GM19452 (cell line): ENCODE measurements around the gene ZNF652.
"Not testable (repeated sequence)": the region's sequence is repeated elsewhere in the genome, so short reads cannot be mapped to it uniquely, and the experiment has no call there.

Experiments
- ATAC-seq: cut with Tn5 transposase; IDR thresholded peaks from one replicate; pipeline ENCODE4 v1.9.1; 2021; ENCODE audit not compliant: unreplicated experiment

The ZNF652 gene

DNA sequence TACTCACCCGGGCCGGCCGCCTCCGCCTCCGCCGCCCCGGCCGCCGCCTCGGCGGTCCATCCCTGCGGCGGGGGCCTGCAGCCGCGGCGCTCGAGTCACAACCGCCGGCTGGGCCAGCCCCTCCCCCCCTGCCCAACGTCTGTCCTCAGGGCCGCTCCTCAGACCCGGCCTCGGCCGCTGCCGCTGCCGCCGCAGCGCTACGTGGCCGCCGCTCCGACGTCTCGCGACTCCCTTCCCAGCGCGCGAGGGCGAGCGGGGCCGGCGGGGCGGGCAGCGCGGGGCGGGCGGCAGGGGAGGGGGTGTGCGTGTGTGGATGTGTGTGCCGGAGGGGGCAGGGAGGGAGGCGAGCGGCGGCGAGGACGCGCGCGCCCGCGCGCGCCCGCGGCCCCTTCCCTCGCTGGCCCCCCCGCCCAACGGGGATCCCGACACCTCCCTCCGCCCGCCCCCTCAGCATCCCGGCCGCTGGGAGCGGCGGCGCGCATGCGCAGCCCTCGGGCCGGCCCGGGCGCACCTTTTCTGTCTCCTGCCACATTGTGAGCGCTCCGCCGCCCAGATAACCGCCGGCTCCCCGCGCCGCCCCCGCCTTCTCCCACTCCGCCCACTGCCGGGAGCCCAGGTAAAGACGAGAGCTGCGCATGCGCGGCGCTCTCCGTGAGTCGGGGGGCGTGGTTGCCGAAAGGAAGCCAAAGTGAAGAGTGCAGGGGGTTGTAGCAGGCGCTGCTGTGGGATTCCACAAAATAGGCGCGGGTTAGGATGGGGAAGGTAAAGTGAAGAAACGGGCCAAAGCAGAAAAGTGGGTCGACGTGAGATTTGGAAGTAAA, at the start of gene ZNF652:
Gene ZNF652, minus strand, starts transcription at position 349 of the 821 bp plus-strand sequence. CDS start 44,525 bp downstream, outside the sequence.
- ATAC-seq, result peak; percentile 57

DNA sequence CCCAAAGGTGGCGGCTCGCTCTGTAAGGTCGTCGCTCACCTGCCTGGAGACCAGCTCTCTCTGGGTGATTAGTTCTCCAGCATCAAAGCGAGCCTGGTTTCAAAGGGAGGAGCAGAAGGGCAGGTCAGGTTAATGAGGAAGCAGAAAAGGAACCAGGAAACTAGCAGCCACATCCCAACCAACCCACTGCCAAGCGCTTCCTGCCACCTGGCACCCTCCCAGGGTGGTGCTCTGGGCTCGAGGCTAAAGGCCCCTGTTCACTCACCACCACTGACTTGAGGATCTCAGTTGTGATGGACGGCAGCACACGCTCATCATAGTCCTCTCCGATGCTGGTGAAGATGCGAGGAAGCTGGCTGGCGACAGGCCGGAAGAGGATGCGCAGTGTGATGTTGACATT, 47.0 kb upstream of the ZNF652 start:
- no peak for ATAC-seq

DNA sequence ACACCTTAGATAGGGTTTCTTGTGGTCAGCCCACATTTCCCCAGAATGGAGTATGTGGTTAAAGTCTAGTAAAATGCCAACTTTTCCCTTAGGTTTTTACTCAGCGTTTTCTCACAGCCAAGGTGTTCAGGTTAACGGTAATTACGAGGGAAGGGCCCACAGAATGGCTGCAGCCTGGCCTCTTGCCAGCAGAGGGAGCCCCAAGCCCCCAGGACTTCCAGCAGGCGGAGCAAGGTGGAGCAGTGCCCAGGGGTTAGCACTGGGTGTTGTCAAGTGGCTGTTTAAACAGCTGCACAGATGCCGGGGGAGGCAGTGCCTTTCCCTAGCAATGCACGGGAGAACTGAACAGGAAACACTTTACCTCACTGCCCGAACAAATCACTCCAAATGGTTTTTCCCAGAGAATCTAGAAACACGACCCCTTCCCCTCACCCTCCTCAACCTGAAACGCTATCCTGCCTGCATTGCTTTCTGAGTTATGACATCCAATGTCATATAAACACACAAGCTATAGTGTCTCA, 46.0 kb upstream of the ZNF652 start:
- no peak for ATAC-seq

DNA sequence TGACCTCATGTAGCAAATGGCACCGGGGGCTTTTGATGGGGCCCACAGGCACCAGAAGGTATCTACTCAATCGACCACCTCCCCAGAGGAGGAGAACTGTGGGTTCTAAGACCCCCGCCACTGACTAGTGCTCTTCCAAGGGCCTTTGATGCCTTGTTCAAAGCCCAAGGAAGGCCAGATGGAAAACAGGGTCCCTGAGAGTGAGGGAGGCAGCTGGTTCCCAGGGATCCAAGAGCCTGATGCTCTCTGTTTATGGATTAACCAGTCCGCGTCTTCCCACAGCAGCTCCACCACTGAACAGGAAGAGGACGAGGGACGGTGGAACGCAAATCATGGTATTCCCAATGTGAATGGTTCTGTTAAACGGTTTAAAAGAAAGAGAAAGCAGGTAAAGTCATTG, 45.0 kb upstream of the ZNF652 start:
- ATAC-seq, result no peak

DNA sequence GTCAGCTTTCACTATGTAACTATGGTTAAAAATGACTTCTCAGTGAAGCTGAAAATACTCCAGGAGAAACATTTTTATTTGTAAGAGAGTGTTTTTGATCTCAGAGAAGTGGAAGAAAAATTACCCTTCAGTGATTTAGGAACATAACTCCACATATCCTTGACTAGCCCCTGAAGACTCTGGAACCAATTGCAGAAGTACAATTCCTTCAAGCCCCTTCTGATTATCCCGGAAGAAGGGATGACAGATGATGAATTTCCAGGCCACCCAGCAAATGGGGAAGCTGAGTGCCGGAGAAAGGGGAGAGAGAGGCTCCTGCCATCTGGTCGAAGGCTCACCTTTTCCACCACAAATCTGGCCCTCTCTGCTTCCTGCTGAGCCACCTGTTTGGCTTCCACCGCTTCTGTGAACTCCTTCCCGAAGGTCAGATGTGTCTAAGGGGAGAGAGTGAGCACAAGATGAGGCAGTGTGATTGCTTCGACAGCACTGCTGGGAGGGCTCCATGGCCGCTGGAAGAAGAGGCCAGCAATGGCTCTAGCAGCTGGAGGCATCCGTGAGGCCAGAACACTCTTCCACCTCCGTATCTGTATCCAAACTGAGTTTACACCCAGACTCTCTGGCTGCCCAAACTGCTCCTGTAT, 44.5 kb upstream of the ZNF652 start:
- no peak for ATAC-seq

DNA sequence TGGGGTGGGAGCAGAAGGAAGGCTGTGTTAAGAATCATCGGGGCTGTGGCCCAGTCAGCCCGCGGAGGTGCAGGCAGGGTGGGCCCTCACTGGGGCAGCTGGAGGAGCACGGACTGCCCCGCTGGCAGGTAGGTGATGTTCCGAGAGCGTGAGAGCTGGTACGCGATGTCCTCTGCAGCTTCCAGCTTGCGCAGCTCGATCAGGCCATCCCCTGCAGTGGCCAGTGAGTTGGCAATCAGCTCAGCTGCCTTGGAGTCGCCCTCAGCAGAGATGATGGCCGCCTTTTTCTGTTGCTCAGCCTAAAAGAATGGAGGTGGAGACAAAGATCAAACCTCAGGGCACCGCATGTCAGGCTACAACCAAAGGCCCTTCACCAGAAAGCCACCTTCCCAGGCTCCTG, 42.9 kb upstream of the ZNF652 start:
- no peak for ATAC-seq

DNA sequence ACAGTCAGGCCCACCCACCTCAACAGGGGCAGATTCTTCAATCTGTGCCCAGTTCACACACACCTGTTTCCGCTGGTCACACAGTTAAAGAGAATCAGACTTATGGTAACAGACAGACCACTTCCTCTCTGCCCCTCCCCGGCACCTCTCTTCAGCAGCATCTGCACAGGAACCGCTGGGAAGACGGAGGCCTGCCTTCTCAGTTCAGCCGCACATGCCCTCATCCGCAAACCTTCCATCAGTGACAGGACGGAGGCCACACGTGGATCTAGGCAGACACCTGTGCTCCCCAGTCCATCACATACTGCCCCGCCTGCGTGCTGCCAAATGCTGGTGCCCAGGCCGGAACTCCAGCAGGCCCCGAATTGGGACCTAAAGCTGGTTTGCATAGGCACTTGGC, 42.3 kb upstream of the ZNF652 start:
- ATAC-seq, result no peak

DNA sequence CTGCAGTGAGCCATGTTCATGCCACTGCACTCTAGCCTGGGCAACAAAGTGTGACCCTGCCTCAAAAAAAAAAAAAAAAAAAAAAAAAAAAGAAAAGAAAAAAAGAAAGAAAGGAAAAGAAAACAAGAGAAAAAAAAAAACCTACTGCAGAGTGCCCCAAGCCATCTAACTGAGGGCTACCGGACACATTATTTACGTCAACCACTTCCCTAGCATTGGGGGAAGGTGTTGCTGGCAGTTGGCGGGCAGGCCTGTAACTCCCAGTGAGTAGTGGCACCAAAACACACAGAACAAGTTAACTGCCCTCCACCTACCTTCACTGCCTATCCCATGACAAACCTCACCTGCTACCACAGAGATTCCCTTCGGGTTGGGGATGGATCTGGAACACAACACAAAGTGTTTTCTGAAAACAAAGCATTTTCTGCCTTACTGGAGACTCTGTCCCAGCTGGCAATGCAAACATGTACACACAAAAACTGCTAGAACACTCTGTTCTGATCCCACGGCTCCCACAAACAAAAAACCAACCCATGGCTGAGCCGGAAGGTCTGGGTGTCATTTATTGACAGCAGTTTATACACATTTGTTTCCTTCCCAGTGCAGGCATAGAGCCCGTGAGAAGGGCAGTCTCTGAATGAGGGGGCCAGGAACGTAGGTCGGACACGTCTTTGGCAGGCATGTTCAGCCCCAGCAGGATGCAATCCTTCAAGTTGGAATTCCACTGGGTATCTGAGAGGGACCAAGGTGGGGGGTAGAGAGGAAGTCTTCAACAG, 41.7 kb upstream of the ZNF652 start:
- no peak for ATAC-seq

DNA sequence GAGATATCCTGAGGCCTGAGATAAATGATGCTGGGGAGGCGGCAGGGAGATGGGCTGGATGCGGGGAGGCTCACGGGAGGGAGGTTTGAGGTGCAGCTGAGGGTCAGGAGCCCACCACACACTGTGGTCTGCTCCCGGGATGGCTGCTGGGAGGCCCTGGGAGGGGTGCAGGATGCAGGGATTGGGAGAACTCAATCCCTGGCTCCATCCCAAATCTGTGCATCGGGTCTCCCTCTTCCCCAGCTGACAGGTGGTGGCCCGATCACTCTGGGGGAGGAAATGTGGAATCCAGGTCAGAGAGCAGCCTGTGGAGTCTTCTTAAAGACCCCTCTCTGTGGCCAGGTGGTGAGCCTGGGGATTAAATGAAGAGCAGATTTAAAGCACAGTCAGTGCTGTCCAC, 40.7 kb upstream of the ZNF652 start:
- ATAC-seq, result no peak

DNA sequence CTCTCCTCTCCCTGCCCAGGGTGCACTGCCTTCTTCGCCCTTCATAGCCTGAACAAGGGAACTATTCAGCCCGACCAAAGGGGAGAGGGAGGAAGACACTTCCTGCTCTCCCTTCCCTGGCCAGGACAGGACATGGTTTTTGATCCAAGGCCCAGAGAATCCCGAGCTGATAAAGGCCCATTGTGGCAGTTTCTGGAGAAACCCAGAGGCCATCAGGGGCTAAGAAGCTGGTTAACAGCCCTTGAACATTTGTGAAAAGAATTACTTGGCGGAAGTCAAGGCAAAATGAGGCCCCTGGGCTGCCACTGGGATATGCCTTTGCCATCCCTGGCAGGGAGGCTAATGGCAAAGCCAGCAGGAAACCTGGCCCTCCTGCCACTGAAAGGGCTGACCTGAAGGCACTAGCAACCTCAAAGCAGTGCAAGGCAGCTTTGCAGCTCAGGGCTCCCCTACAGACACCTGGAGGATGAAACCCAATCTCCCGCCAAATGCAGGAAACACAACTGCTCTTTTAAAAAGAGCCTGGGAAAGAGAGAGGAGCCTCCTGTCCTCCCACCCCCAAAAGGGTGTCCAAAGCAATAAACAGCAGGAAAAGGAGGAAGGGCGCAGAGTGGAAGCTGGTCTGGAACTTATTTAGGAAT, 40.0 kb upstream of the ZNF652 start:
- no peak for ATAC-seq

DNA sequence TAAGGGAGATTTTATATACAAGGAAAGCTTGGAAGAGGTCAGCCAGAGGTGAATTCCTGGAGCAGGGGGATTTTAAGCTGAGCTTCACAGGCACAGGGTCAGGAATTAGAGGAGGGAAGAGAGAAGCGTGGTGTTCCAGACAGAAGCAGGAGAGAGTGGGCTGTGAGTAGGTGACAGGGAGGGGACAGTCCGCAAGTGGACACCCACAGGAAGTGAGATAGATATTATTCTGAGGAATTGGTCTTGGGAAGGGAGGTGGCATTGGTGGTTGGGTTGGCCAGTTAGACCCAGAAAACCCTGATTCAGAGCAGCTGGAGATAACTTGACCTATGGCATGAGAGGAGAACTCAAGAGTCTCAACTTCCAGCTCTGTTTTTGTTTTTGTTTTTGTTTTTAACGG, 37.9 kb upstream of the ZNF652 start:
- no peak for ATAC-seq

DNA sequence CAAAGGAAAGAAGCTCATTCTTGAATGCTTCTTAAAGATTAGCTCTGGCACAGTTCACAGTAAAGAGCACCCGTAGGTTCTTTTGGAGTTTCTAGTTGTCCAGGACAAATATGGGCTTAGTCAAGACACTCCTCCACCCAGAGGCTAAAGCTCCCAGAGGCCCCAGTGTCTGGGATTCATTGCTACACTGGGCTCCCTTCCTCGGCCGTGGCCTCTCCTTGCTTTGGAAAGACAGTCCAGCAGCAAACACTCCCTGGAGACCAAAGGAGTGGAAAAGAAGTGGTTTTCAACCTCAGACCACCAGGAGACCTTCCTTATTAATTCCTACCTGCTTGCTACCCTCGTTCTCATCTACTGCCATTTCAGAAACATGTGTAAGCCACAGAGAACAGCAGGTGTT, 35.5 kb upstream of the ZNF652 start:
- no peak for ATAC-seq

DNA sequence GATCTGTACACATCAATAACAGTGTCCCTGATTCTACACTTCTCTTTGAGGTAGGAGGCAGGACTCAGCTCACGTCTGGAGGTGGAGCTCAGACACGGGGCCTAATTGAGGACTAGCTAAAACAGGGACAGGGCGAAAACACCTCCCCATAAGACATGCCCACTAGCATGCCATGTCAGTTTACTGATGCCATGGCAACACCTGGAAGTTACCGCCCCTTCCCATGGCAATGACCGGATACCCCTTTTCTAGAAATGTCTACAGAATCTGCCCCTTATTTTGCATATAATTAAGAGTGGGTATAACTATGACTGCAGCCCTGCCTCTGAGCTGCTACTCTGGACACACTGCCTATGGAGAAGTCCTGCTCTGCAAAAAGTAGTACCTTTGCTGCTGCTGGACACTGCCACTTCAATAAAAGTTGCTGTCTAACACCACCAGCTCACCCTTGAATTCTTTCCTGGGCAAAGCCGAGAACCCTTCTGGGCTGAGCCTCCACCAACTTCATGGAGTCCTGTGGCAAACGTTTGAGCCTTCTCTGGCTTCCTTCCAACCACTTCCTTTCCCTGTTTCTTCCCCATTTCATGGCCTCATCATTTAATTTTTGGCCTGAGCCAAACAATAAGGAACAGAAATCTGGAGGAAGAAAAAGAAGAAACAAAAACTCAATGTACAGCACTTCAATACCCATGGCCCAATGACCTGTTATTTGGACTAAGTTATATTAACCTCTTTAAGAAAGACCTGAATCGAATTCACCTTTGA, 31.6 kb upstream of the ZNF652 start:
- no peak for ATAC-seq

DNA sequence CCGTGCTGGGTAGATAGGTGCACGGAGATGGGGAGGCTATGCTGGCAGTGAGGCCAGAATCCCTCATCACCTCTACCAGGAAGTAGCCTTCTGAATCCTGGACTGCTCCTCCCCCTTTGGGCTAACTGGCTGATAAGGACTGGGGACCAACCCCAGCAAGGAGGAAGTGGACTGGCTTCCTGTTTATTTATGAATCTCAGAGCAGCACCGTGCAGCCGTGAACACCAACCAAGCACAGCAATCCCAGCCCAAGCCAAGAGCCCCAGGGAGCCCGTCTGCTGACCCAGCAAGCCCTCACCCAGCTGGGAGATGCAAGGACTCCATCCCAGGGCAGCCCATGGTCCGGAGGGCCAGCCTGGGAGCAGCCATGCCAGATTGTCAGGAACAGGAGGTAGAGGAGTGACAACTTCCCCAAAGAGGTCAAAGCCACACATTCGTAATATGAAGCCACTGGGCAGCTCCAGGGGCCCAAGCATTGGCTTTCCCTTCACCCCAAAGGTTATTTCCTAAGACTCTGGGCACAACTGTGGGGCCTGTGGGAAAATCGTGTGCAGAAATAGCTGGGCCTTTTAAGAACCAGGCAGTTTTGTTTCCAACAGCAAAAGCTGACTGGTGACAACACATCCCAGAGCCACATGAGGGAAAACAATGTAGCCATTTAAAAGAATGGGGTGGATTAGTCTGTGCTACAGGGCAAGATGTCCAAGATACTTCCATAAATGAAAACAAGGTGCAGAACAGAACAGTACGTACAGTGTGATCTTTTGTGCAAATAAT, 28.7 kb upstream of the ZNF652 start:
- no peak for ATAC-seq

DNA sequence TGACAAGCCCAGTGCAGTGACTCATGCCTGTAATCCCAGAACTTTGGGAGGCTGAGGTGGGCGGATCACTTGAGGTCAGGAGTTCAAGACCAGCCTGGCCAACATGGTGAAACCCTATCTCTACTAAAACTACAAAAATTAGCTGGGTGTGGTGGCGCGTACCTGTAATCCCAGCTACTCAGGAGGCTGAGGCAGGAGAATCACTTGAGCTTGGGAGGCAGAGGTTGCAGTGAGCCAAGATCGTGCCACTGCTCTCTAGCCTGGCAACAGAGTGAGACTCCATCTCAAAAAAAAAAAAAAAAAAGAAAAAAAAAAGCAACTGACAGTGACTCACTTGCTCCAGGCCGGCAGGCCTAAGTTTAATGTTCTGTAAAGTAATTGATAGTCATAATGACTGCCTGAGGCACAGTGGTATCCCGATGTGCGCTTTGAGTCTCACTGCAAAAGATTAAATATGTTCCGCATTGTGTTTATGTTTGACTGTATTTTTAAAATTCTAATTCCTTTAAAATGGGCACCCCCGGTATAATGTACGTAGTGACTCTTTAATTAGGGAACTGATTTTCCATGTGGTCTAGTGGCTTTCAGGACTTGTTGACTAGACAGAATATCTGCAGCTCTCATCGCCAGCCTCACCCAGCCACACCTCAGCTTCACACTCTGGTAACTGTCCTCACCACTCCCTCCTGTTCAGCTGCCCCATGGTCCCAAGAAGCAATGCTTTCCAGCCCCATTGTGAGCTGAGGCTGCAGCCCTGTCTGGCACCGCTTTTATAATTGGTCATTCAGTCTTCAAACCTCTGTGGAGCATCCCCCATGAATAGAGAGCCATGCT, 27.7 kb upstream of the ZNF652 start:
- ATAC-seq, result not testable (repeated sequence)

DNA sequence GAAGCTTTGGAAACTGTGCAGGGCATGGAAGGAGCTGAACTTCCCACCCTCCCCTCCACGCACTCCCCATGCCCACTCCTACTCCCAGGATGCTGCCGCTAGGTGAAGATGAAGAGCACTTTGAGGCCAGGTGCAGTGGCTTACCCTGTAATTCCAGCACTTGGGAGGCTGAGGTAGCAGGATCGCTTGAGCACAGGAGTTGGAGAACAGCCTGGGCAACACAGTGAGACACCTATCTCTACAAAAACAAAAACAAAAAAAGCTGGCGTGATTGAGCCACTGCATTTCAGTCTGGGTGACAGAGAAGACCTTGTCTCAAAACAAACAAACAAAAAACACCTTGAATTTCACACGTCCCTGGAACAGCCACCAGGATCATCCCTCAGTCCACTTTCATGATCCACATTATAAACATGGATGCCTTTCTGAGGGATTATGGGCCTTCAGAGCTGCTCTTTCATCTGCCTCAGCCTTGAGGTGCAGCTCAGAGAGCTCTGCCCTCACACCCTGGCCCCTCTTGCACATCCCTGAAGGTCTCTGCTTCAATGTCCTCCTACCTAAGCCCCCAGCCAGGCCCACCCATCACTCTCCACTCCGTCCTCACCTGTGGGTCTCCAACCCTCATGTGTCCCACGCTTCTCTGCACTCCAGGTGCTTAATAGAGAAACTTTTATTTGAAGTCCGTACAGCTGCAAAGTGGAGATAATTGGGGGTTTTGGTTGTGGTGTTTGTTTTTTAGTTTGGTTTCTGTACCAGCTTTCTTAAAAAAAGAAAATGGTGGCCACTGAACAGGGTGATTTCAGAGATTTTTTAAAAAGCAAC, 26.9 kb upstream of the ZNF652 start:
- ATAC-seq, result no peak

DNA sequence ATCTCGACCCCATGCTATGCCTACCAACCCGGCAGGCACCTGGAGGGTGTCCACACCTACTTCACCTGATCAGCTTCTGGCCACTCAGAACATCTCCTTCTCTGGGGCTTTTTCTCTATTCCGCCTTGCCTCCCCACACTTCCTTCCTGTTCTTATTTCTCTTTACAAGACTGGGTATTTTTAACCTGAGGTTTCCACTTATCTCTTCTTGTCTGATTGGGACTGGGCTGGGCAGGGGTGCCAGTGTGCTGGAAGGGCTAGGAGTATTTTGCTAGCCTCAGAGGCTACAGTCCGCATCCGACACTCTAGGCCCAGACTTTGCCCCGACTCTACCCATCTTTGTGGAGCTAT, 26.2 kb upstream of the ZNF652 start:
- peak; percentile 55 for ATAC-seq
